ENCODE data around the gene APBA1.

The APBA1 gene

GRCh38 chr9:69542058-69542457 lies 130.1 kb downstream of the APBA1 start:
- TF ChIP-seq MAX (IDR thresholded peaks at IDR 0.05; ENCODE audit: low read depth, low read length) (no peak), POLR2A (IDR thresholded peaks at IDR 0.05; ENCODE audit: extremely low read depth, insufficient read length) (no peak), CTCF (IDR thresholded peaks at IDR 0.05; ENCODE audit: low read depth, low read length) (no peak), MYC (IDR thresholded peaks at IDR 0.05; ENCODE audit: low read depth, low read length) (no peak)
- no peak for DNase-seq (ENCODE audit: low read depth)
- no peak overlapping the region for H3K4me3 ChIP-seq (ENCODE audit: low read depth, low read length)

GRCh38 chr9:69535911-69536310 lies 136.3 kb downstream of the APBA1 start:
- TF ChIP-seq POLR2A (IDR thresholded peaks at IDR 0.05; ENCODE audit: extremely low read depth, insufficient read length) (no peak), MAX (IDR thresholded peaks at IDR 0.05; ENCODE audit: low read depth, low read length) (no peak), CTCF (IDR thresholded peaks at IDR 0.05; ENCODE audit: low read depth, low read length) (no peak)
- H3K4me3 ChIP-seq (ENCODE audit: low read depth, low read length) = no peak overlapping the region
- no peak for DNase-seq (ENCODE audit: low read depth)

GRCh38 chr9:69535286-69535832 lies 136.8 kb downstream of the APBA1 start:
- no peak for TF ChIP-seq CTCF (IDR thresholded peaks at IDR 0.05; ENCODE audit: low read depth, low read length)
- no peak for TF ChIP-seq MAX (IDR thresholded peaks at IDR 0.05; ENCODE audit: low read depth, low read length)
- TF ChIP-seq MYC (IDR thresholded peaks at IDR 0.05; ENCODE audit: low read depth, low read length) = no peak
- TF ChIP-seq POLR2A (IDR thresholded peaks at IDR 0.05; ENCODE audit: extremely low read depth, insufficient read length) = no peak
- no peak for DNase-seq (ENCODE audit: low read depth)
- H3K4me3 ChIP-seq (ENCODE audit: low read depth, low read length) = no peak overlapping the region

GRCh38 chr9:69532396-69532795 lies 139.8 kb downstream of the APBA1 start:
- DNase-seq (ENCODE audit: low read depth) = no peak
- TF ChIP-seq CTCF (IDR thresholded peaks at IDR 0.05; ENCODE audit: low read depth, low read length) (no peak), MAX (IDR thresholded peaks at IDR 0.05; ENCODE audit: low read depth, low read length) (no peak), POLR2A (IDR thresholded peaks at IDR 0.05; ENCODE audit: extremely low read depth, insufficient read length) (no peak), MYC (IDR thresholded peaks at IDR 0.05; ENCODE audit: low read depth, low read length) (no peak)
- no peak overlapping the region for H3K4me3 ChIP-seq (ENCODE audit: low read depth, low read length)

- TF ChIP-seq MAX (IDR thresholded peaks at IDR 0.05; ENCODE audit: low read depth, low read length) (no peak), POLR2A (IDR thresholded peaks at IDR 0.05; ENCODE audit: extremely low read depth, insufficient read length) (no peak), CTCF (IDR thresholded peaks at IDR 0.05; ENCODE audit: low read depth, low read length) (no peak), MYC (IDR thresholded peaks at IDR 0.05; ENCODE audit: low read depth, low read length) (no peak)
- DNase-seq (ENCODE audit: low read depth) = no peak
- no peak overlapping the region for H3K4me3 ChIP-seq (ENCODE audit: low read depth, low read length)
These were observed 144.7 kb downstream of the APBA1 start for GRCh38 chr9:69527454-69527853.

All from NB4 (cell line).